Neutrophil (primary cell): ENCODE measurements around the gene SMIM5.

Experiments used
- H3K27ac ChIP-seq: fragments of 200-600 bp; sonication (generic); 2 replicates; pipeline ENCODE4 v1.5.1; 2016; ENCODE audit warnings: mild to moderate bottlenecking, moderate library complexity
- H3K27me3 ChIP-seq: fragments of 200-600 bp; sonication (generic); 2 replicates; pipeline ENCODE4 v1.6.0; 2016; ENCODE audit warnings: mild to moderate bottlenecking
- H3K36me3 ChIP-seq: fragments of 200-600 bp; sonication (generic); 2 replicates; pipeline ENCODE4 v1.5.1; 2017
- H3K4me1 ChIP-seq, 2 experiments: fragments of 200-600 bp in 1 of 2; sonication (generic) in 1 of 2; 1 replicate in 1 of 2; 2 replicates in 1 of 2; pipeline versions ENCODE4 v1.5.1 to v1.6.1; 2013 to 2016; ENCODE audit warnings: low read depth in 1 of 2, low read length in 1 of 2, mild to moderate bottlenecking in 1 of 2, moderate library complexity in 1 of 2; ENCODE audit not compliant: control insufficient read depth in 1 of 2, insufficient read depth in 1 of 2
- H3K4me3 ChIP-seq, 2 experiments: fragments of 200-600 bp in 1 of 2; sonication (generic) in 1 of 2; 1 replicate in 1 of 2; 2 replicates in 1 of 2; pipeline ENCODE4 v1.5.1; 2013 to 2016; ENCODE audit warnings: low read depth in 1 of 2, low read length in 1 of 2, mild to moderate bottlenecking in 1 of 2, moderate library complexity in 1 of 2
- H3K9me3 ChIP-seq: fragments of 200-600 bp; sonication (generic); 2 replicates; pipeline ENCODE4 v1.5.1; 2016
- TF ChIP-seq, protein P1 (sequence below): fragments of 200-600 bp; sonication (generic); IDR thresholded peaks from 2 replicates; pipeline ENCODE4 v1.5.1; 2016; ENCODE audit warnings: antibody characterized with exemption

Gene SMIM5

DNA sequence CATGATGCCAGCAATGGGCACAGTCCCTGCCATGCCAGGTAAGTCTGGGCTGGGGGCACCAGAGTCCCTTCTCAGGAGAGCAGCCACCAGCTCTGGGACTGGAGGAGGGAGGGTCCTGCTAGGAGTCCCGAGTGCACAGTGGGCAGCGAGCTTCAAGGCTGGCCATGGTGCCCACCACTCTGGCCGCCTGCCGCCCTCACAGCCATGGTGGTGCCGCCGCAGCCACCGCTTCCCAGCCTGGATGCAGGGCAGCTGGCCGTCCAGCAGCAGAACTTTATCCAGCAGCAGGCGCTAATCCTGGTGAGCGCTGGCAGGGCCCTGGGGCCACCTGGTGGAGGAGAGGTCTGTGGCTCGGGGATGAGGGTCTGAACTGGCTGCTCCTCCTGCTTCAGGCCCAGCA, 17.9 kb upstream of the SMIM5 start:
- H3K27ac ChIP-seq, result no peak overlapping the region
- no peaks in the 10 kb centered on the region for H3K9me3 ChIP-seq
- no peak overlapping the region for H3K4me3 ChIP-seq
- TF ChIP-seq, protein P1, sequence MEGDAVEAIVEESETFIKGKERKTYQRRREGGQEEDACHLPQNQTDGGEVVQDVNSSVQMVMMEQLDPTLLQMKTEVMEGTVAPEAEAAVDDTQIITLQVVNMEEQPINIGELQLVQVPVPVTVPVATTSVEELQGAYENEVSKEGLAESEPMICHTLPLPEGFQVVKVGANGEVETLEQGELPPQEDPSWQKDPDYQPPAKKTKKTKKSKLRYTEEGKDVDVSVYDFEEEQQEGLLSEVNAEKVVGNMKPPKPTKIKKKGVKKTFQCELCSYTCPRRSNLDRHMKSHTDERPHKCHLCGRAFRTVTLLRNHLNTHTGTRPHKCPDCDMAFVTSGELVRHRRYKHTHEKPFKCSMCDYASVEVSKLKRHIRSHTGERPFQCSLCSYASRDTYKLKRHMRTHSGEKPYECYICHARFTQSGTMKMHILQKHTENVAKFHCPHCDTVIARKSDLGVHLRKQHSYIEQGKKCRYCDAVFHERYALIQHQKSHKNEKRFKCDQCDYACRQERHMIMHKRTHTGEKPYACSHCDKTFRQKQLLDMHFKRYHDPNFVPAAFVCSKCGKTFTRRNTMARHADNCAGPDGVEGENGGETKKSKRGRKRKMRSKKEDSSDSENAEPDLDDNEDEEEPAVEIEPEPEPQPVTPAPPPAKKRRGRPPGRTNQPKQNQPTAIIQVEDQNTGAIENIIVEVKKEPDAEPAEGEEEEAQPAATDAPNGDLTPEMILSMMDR, result no peak
- no peaks in the 10 kb centered on the region for H3K27me3 ChIP-seq
- no peaks in the 10 kb centered on the region for H3K4me1 ChIP-seq
- peaks cover 100% of the 10 kb centered on the region for H3K36me3 ChIP-seq

DNA sequence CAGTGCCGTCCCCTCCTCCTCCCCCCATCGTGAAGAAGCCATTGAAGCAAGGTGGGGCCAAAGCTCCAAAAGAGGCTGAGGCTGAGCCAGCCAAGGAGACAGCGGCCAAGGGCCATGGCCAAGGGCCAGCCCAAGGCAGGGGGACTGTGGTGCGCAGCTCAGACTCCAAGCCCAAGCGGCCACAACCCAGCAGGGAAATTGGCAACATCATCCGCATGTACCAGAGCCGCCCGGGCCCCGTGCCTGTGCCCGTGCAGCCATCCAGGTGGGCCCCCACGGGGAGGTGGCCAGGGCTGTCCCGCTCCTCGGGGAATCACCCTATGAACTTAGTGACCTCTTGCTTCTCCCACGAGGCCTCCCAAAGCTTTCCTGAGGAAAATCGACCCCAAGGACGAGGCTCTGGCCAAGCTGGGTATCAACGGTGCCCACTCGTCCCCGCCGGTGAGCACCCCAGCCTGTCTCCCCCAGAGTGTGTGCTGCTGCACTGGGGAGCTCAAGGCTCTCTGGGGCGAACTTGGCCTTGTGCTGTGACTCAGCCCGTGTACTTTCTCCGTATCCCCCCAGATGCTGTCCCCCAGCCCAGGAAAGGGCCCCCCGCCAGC, 16.6 kb upstream of the SMIM5 start:
- no peak overlapping the region for H3K27ac ChIP-seq
- H3K36me3 ChIP-seq, result peaks cover 100% of the 10 kb centered on the region
- H3K9me3 ChIP-seq, result no peaks in the 10 kb centered on the region
- no peaks in the 10 kb centered on the region for H3K27me3 ChIP-seq
- H3K4me3 ChIP-seq, result no peak overlapping the region
- H3K4me1 ChIP-seq, result no peaks in the 10 kb centered on the region
- TF ChIP-seq, protein P1, result no peak

DNA sequence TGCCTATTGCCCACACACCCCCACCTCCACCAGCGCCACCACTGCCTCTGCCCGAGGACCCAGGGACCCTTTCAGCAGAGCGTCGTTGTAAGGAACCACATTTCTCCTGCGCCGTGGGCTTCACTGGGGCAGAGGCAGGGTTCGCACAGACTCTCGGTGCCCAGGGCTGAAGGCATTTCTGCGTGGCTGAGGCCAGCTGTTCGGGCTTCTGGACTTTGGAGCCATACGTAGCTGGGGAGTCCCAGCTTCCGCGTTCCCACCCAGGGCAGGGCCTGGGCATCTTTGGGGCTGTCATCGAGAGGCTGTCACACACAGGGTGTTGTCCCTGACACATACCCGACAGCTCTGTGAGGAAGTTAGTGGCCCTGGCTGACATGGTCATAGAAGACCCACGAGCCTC, 16.0 kb upstream of the SMIM5 start:
- TF ChIP-seq, protein P1, result no peak
- H3K36me3 ChIP-seq, result peaks cover 100% of the 10 kb centered on the region

DNA sequence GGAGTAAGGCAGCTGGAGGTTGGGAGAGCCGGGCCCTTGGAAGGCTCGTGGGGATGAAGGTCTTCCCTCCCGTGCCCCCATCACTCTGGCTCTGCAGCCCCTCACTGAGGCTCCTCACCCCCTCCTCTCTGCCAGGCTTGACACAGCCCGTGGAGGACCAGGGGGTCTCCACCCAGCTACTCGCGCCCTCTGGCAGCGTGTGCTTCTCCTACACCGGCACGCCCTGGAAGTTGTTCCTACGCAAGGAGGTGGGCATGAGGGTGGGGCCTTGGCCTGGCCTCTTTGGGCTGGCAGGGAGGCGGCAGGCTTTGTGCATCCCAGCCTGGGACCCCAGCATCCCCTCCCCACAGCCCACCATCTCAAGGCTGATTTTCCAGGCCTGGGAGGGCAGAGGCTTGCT, 15.6 kb upstream of the SMIM5 start:
- TF ChIP-seq, protein P1, result no peak
- Histone ChIP-seq H3K4me3 (no peak overlapping the region), H3K9me3 (no peaks in the 10 kb centered on the region), H3K27me3 (no peaks in the 10 kb centered on the region), H3K27ac (no peak overlapping the region), H3K36me3 (peaks cover 100% of the 10 kb centered on the region), H3K4me1 (no peaks in the 10 kb centered on the region)

More for the DNA sequence above, 16.0 kb upstream of the SMIM5 start:
- Histone ChIP-seq H3K27me3 (no peaks in the 10 kb centered on the region), H3K27ac (no peak overlapping the region), H3K4me1 (no peaks in the 10 kb centered on the region), H3K9me3 (no peaks in the 10 kb centered on the region), H3K4me3 (no peak overlapping the region)

DNA sequence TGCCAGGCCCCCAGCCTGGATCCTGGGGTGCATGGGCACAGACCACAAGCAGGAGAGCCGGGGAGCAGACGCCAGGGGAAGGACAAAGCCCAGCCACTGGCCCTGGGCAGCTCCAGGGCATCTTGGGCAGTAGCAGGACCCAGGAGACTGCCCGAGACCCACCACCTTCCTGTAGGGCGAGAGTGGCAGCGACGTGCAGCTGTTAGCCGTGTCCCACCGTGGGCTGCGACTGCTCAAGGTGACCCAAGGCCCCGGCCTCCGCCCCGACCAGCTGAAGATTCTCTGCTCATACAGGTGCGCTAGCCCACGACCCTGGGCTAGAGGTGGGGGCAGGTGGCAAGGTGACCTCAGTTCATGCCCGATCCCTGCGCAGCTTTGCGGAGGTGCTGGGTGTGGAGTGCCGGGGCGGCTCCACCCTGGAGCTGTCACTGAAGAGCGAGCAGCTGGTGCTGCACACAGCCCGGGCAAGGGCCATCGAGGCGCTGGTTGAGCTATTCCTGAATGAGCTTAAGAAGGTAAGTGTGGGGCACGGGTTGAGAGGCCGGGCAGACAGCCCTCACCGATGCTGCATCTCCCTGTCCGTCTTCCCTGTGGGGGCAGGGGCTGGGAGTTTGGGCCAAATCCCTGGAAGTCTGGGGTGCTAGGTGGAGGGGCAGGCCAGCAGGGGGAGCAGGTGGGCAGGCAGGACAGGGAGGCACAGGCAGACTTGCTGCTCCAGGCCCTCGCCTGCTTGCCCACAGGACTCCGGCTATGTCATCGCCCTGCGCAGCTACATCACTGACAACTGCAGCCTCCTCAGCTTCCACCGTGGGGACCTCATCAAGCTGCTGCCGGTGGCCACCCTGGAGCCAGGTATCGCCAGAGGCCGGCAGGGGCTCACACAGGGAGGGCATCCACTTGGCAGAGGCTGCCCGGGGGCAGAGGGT, 13.5 kb upstream of the SMIM5 start:
- Histone ChIP-seq H3K9me3 (no peaks in the 10 kb centered on the region), H3K27ac (no peak overlapping the region), H3K4me3 (no peak overlapping the region), H3K36me3 (peaks cover 100% of the 10 kb centered on the region), H3K27me3 (no peaks in the 10 kb centered on the region), H3K4me1 (no peaks in the 10 kb centered on the region)
- TF ChIP-seq, protein P1, result no peak
